ENCODE results near the gene OR2V2.

The OR2V2 gene

GRCh38 chr5:181170237-181170825 is 22.9 kb downstream of the OR2V2 start:
- H3K9ac ChIP-seq (ENCODE audit: low read depth, low read length, poor library complexity, severe bottlenecking): no peak overlapping the region
- no peaks in the 10 kb centered on the region for H4K20me1 ChIP-seq (ENCODE audit: insufficient read depth, low read length, poor library complexity, severe bottlenecking)
- no peaks in the 10 kb centered on the region for H3K9me3 ChIP-seq (ENCODE audit: insufficient read depth, low read depth, low read length)
- H3K4me3 ChIP-seq (ENCODE audit: low read length, poor library complexity, severe bottlenecking): no peak overlapping the region
- H3K27me3 ChIP-seq (ENCODE audit: insufficient read depth, low read length, poor library complexity, severe bottlenecking): no peaks in the 10 kb centered on the region
- no peak overlapping the region for H3K4me2 ChIP-seq (ENCODE audit: low read depth, low read length, poor library complexity, severe bottlenecking)
- no peaks in the 10 kb centered on the region for H3F3A ChIP-seq (ENCODE audit: low read depth)
- no peaks in the 10 kb centered on the region for H3K79me2 ChIP-seq (ENCODE audit: insufficient read depth, low read length)
- TF ChIP-seq, protein P1, sequence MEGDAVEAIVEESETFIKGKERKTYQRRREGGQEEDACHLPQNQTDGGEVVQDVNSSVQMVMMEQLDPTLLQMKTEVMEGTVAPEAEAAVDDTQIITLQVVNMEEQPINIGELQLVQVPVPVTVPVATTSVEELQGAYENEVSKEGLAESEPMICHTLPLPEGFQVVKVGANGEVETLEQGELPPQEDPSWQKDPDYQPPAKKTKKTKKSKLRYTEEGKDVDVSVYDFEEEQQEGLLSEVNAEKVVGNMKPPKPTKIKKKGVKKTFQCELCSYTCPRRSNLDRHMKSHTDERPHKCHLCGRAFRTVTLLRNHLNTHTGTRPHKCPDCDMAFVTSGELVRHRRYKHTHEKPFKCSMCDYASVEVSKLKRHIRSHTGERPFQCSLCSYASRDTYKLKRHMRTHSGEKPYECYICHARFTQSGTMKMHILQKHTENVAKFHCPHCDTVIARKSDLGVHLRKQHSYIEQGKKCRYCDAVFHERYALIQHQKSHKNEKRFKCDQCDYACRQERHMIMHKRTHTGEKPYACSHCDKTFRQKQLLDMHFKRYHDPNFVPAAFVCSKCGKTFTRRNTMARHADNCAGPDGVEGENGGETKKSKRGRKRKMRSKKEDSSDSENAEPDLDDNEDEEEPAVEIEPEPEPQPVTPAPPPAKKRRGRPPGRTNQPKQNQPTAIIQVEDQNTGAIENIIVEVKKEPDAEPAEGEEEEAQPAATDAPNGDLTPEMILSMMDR (conservative IDR thresholded peaks at IDR 0.05; ENCODE audit: low read length): no peak
- TF ChIP-seq EZH2phosphoT487 (IDR thresholded peaks at IDR 0.05; ENCODE audit: borderline replicate concordance): no peak
- H3K9me2 ChIP-seq (replicated peaks; ENCODE audit: low read depth, low read length): no peaks in the 10 kb centered on the region
- H3K36me3 ChIP-seq (ENCODE audit: insufficient read depth, low read length): no peaks in the 10 kb centered on the region
- no peak overlapping the region for H2AFZ ChIP-seq (ENCODE audit: low read length)
- peaks cover 4% of the 10 kb centered on the region for H3K4me1 ChIP-seq (ENCODE audit: insufficient read depth, low read length, poor library complexity, severe bottlenecking)

DNA sequence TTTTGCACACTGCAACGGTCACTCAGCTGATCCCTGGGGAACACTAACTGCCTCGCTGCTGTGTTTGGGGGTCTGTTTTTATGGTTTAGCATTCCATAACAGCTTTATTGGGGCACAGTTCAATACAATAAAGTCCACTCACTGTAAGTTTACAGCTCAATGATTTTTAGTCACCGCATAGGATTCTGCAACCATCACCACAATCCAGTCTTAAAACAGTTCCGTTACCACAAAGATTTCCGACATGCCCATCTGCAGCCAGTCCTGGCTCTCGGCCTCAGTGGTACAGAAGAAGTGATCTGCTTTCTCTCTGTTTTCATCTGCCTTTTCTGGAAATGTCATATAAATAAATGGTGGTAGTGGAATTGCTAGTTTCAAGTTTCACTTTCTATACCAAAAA is 23.6 kb downstream of the OR2V2 start:
- Histone ChIP-seq H3F3A (ENCODE audit: low read depth) (no peaks in the 10 kb centered on the region), H3K9me2 (replicated peaks; ENCODE audit: low read depth, low read length) (no peaks in the 10 kb centered on the region), H2AFZ (ENCODE audit: low read length) (no peak overlapping the region), H3K36me3 (ENCODE audit: insufficient read depth, low read length) (no peaks in the 10 kb centered on the region), H3K79me2 (ENCODE audit: insufficient read depth, low read length) (no peaks in the 10 kb centered on the region), H3K4me2 (ENCODE audit: low read depth, low read length, poor library complexity, severe bottlenecking) (no peak overlapping the region), H3K27me3 (ENCODE audit: insufficient read depth, low read length, poor library complexity, severe bottlenecking) (no peaks in the 10 kb centered on the region), H3K4me3 (ENCODE audit: low read length, poor library complexity, severe bottlenecking) (no peak overlapping the region), H3K9me3 (ENCODE audit: insufficient read depth, low read depth, low read length) (no peaks in the 10 kb centered on the region), H3K4me1 (ENCODE audit: insufficient read depth, low read length, poor library complexity, severe bottlenecking) (peaks cover 4% of the 10 kb centered on the region), H3K9ac (ENCODE audit: low read depth, low read length, poor library complexity, severe bottlenecking) (no peak overlapping the region), H4K20me1 (ENCODE audit: insufficient read depth, low read length, poor library complexity, severe bottlenecking) (no peaks in the 10 kb centered on the region)
- no peak for TF ChIP-seq EZH2phosphoT487 (IDR thresholded peaks at IDR 0.05; ENCODE audit: borderline replicate concordance)
- TF ChIP-seq, protein P1 (conservative IDR thresholded peaks at IDR 0.05; ENCODE audit: low read length): no peak

- H3K9ac ChIP-seq (ENCODE audit: low read depth, low read length, poor library complexity, severe bottlenecking): no peak overlapping the region
- H2AFZ ChIP-seq (ENCODE audit: low read length): no peak overlapping the region
- H3K79me2 ChIP-seq (ENCODE audit: insufficient read depth, low read length): no peaks in the 10 kb centered on the region
- H3K4me2 ChIP-seq (ENCODE audit: low read depth, low read length, poor library complexity, severe bottlenecking): no peak overlapping the region
- no peaks in the 10 kb centered on the region for H3K36me3 ChIP-seq (ENCODE audit: insufficient read depth, low read length)
- H4K20me1 ChIP-seq (ENCODE audit: insufficient read depth, low read length, poor library complexity, severe bottlenecking): no peaks in the 10 kb centered on the region
- H3K9me2 ChIP-seq (replicated peaks; ENCODE audit: low read depth, low read length): no peaks in the 10 kb centered on the region
- no peaks in the 10 kb centered on the region for H3F3A ChIP-seq (ENCODE audit: low read depth)
- peaks cover 4% of the 10 kb centered on the region for H3K4me1 ChIP-seq (ENCODE audit: insufficient read depth, low read length, poor library complexity, severe bottlenecking)
- H3K4me3 ChIP-seq (ENCODE audit: low read length, poor library complexity, severe bottlenecking): no peak overlapping the region
- no peak for TF ChIP-seq EZH2phosphoT487 (IDR thresholded peaks at IDR 0.05; ENCODE audit: borderline replicate concordance)
- TF ChIP-seq, protein P1 (conservative IDR thresholded peaks at IDR 0.05; ENCODE audit: low read length): no peak
- H3K9me3 ChIP-seq (ENCODE audit: insufficient read depth, low read depth, low read length): no peaks in the 10 kb centered on the region
- no peaks in the 10 kb centered on the region for H3K27me3 ChIP-seq (ENCODE audit: insufficient read depth, low read length, poor library complexity, severe bottlenecking)
Measured at GRCh38 chr5:181171782-181172181, 24.4 kb downstream of the OR2V2 start.

Data from Loucy (cell line).